Measurements from ENCODE around the gene SNN.

DNA sequence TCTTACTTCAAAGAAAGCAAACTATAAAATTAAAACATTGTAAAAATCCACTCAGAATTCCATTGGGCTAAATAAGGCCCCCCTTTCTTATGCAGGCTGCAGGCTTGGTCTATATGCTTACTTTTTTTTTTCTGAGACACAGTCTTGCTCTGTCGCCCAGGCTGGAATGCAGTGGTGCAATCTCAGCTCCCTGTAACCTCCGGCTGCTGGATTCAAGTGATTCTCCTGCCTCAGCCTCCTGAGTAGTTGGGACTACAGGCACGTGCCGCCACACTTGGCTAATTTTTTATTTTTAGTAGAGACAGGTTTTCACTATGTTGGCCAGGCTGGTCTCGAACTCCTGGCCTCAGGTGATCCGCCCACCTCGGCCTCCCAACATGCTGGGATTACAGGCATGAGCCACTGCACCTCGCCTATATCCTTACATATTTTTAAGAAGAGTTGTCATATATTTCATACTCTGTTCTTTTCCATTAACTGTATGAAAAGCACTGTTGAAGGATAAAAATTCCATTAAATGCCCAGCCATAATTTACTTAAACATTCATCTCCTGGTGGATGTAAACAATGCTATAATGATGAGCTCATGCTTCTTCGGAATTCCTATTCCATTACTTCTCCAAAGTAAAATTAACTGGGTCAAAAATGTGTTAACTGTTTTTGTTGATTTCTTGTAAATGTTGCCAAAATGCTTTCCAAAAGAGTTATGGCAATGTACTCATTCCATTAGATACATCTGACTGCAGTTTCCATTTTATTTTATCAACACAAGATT is 17.8 kb downstream of the SNN start:
- TF ChIP-seq, protein P1, sequence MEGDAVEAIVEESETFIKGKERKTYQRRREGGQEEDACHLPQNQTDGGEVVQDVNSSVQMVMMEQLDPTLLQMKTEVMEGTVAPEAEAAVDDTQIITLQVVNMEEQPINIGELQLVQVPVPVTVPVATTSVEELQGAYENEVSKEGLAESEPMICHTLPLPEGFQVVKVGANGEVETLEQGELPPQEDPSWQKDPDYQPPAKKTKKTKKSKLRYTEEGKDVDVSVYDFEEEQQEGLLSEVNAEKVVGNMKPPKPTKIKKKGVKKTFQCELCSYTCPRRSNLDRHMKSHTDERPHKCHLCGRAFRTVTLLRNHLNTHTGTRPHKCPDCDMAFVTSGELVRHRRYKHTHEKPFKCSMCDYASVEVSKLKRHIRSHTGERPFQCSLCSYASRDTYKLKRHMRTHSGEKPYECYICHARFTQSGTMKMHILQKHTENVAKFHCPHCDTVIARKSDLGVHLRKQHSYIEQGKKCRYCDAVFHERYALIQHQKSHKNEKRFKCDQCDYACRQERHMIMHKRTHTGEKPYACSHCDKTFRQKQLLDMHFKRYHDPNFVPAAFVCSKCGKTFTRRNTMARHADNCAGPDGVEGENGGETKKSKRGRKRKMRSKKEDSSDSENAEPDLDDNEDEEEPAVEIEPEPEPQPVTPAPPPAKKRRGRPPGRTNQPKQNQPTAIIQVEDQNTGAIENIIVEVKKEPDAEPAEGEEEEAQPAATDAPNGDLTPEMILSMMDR (IDR thresholded peaks at IDR 0.05 in 8 of 11, conservative IDR thresholded peaks at IDR 0.05 in 3 of 11): no peak
- TF ChIP-seq POLR2AphosphoS5 (IDR thresholded peaks at IDR 0.05) (no peak), POLR2A (IDR thresholded peaks at IDR 0.05) (no peak)
